Mesothelial cell of epicardium (in vitro differentiated cells): ENCODE results near the gene CRADD. TPM values are rescaled to one million over a fixed set of nuclear protein-coding genes. Genes with fewer than 3 reads are reported as not detected.
A peak's percentile ranks its signal among the peaks of the same experiment; 100 is the strongest.

Experiments used
- DNase-seq, 2 experiments: peaks; one replicate each; pipeline ENCODE4 v3.0.0; 2021; ENCODE audit warnings: low spot score in 2 of 2; ENCODE audit not compliant: unreplicated experiment in 2 of 2
- H3K27ac Mint-ChIP-seq: 2 replicates; pipeline ENCODE4 v1.8.0; 2021; ENCODE audit warnings: mixed read lengths
- H3K27me3 Mint-ChIP-seq: 2 replicates; pipeline ENCODE4 v1.8.0; 2021; ENCODE audit warnings: low read depth, mixed read lengths
- H3K36me3 Mint-ChIP-seq: 2 replicates; pipeline ENCODE4 v1.8.0; 2021; ENCODE audit warnings: mixed read lengths
- H3K4me1 Mint-ChIP-seq: 2 replicates; pipeline ENCODE4 v1.8.0; 2021; ENCODE audit warnings: mixed read lengths
- H3K4me3 Mint-ChIP-seq: 2 replicates; pipeline ENCODE4 v1.8.0; 2021; ENCODE audit warnings: mild to moderate bottlenecking, moderate library complexity, mixed read lengths
- H3K9me3 Mint-ChIP-seq: 2 replicates; pipeline ENCODE4 v1.8.0; 2021; ENCODE audit warnings: mixed read lengths
- total RNA-seq: library from RNA; stranded (reverse); gene quantifications from 3 replicates; pipeline ENCODE4 v1.2.1, GENCODE V29; 2021
- TF ChIP-seq, protein P1 (sequence below): fragments of 200-600 bp; sonication (generic); IDR thresholded peaks from one replicate; pipeline ENCODE4 v1.5.0; 2021; ENCODE audit warnings: antibody characterized with exemption; ENCODE audit not compliant: unreplicated experiment

The CRADD gene
- total RNA-seq, 1 donor from 2014 or later: 6.6 TPM

DNA sequence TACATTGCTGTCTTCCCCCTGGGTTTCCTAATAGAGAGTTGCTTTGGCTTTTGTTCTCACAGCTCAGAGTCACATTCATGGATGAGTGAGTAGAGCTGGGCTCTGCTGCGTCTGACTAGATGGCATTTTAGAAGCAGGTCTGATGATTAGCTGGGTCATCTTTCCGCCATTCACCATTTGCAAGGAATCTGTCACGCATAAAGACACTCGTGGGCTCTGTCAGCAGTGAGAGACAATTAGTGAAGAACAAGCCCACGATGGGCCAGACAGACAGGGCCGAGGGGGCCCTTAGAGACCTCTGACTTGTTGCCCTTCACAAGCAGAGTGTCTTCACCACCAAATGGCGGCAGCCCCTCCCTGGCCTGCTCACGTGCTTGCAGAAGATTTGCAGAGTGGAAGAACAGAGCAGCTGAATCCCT is 175.0 kb downstream of the CRADD start:
- Mint-ChIP-seq H3K27ac (no peak overlapping the region), H3K36me3 (no peaks in the 10 kb centered on the region)

DNA sequence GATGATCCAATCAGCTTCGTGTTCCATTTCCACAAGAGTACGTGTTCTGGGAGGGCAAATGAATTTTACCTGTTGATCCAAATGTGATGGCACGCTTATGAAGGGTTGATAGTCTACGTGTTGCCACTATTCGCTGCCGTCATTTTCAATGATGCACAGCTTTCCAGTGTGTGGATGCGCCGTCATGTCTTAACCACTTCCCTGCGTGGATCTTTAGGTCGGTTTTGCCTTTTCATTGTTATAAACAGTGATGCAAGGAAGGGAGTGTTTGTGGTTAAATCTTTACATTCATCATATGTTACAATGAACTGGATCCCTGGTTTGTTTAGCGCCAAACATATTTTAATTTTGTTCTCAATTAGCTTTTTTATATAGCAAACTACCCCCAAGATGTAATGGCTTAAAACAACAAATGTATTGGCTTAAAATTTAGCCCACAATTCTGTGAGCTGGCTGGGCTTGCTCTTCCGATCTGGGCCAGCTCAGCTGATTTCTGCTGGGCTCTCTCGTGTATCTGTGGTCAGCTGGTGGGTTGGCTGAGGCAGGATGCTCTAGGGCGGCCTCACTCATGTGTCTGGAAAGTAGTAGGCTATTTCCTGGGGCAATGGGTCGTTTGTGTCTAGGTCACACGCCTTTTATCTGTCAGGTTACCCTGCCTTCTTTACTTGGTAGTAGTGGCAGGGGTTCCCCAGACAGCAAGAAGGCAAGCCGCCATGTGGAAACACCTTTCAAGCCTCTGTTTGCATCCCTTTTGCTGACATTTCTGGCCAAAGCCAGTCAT is 176.7 kb downstream of the CRADD start:
- TF ChIP-seq, protein P1, sequence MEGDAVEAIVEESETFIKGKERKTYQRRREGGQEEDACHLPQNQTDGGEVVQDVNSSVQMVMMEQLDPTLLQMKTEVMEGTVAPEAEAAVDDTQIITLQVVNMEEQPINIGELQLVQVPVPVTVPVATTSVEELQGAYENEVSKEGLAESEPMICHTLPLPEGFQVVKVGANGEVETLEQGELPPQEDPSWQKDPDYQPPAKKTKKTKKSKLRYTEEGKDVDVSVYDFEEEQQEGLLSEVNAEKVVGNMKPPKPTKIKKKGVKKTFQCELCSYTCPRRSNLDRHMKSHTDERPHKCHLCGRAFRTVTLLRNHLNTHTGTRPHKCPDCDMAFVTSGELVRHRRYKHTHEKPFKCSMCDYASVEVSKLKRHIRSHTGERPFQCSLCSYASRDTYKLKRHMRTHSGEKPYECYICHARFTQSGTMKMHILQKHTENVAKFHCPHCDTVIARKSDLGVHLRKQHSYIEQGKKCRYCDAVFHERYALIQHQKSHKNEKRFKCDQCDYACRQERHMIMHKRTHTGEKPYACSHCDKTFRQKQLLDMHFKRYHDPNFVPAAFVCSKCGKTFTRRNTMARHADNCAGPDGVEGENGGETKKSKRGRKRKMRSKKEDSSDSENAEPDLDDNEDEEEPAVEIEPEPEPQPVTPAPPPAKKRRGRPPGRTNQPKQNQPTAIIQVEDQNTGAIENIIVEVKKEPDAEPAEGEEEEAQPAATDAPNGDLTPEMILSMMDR: no peak
- Mint-ChIP-seq H3K4me1 (peaks cover 16% of the 10 kb centered on the region), H3K27me3 (no peaks in the 10 kb centered on the region)

More for the DNA sequence above, 175.0 kb downstream of the CRADD start:
- DNase-seq: no peak
- Mint-ChIP-seq H3K4me3 (no peak overlapping the region), H3K4me1 (peaks cover 5% of the 10 kb centered on the region), H3K27me3 (no peaks in the 10 kb centered on the region), H3K9me3 (peaks cover 4% of the 10 kb centered on the region)
- TF ChIP-seq, protein P1: no peak

DNA sequence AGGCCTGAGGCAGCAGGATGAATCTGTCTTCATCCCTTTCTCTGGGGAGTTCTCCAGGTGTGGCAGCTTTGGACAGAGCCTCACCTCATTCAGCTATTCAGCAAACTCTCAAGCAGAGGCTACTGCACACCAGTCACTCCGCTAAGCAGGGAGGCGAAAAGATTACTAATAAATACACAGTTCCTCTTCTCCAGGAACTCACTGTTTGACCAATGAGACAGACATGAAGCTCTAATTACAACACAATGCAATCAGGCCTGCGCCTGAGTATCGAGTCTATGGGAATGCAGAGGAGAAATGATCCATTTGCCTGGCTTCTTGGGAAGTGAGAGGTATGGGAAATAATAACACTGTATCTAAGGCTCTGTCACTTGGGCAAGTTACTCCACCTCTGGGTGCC is 178.1 kb downstream of the CRADD start:
- TF ChIP-seq, protein P1: no peak
- no peaks in the 10 kb centered on the region for H3K27me3 Mint-ChIP-seq
- H3K4me1 Mint-ChIP-seq: peaks cover 15% of the 10 kb centered on the region
- no peaks in the 10 kb centered on the region for H3K36me3 Mint-ChIP-seq
- no peaks in the 10 kb centered on the region for H3K9me3 Mint-ChIP-seq
- no peak overlapping the region for H3K27ac Mint-ChIP-seq
- H3K4me3 Mint-ChIP-seq: no peak overlapping the region
- DNase-seq: no peak

More for the DNA sequence above, 176.7 kb downstream of the CRADD start:
- no peak overlapping the region for H3K4me3 Mint-ChIP-seq
- no peaks in the 10 kb centered on the region for H3K9me3 Mint-ChIP-seq
- no peaks in the 10 kb centered on the region for H3K36me3 Mint-ChIP-seq
- H3K27ac Mint-ChIP-seq: no peak overlapping the region
- no peak for DNase-seq

DNA sequence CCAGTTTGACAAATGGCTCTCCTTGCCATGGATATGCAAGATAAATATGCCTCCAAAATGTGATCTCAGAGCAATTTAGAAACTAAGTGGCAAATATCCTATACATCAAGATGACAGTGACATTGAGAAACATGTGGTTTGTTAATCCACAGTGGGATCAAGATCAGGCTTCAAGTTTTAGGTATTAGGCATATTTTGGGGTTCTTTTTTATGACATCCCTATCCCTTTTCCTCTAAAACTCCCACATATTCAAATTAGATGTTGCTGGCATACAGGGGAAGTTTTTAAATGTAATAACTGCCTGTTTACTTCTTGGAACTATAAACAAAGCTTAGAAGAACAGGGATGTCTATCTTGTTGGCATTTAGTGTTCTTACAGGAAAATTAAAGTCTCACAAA is 179.4 kb downstream of the CRADD start:
- Mint-ChIP-seq H3K4me1 (peaks cover 18% of the 10 kb centered on the region), H3K9me3 (no peaks in the 10 kb centered on the region), H3K36me3 (no peaks in the 10 kb centered on the region), H3K4me3 (no peak overlapping the region), H3K27me3 (no peaks in the 10 kb centered on the region), H3K27ac (no peak overlapping the region)
- DNase-seq: no peak
- TF ChIP-seq, protein P1: no peak

DNA sequence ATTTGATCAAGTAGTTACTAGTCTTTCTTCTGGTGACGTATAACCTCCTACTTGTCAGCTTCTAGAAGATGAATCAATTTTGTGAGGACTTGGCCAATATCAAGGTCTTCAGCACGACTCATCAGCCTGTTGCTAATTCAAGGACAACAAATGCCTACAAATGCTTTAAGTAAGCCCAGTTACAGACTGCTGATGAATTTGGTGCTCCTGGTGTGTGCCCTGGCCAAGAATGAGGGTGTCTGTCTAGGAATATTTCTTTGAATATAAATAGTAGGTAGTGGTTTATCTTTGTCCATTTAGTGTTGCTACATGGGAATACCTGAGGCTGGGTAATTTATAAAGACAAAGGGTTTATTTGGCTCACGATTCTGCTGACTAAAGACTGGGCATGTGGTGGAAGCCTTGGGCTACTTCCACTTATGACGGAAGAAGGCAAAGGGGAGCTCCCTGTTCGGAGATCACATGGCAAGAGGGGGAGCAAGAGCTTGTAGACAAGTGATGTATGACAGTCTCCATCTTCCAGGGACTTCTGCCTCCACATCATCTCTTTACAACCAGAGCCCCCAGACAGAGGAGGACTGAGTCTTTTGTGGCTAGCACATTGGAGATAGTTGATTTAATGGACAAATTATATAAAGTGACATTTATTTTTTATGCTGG is 180.2 kb downstream of the CRADD start:
- peaks cover 4% of the 10 kb centered on the region for H3K9me3 Mint-ChIP-seq
- H3K4me1 Mint-ChIP-seq: peaks cover 18% of the 10 kb centered on the region
- peak overlapping the region; percentile 14 for H3K27ac Mint-ChIP-seq
- H3K27me3 Mint-ChIP-seq: no peaks in the 10 kb centered on the region
- no peak overlapping the region for H3K4me3 Mint-ChIP-seq
- TF ChIP-seq, protein P1: no peak
- no peak for DNase-seq
- peaks cover 1% of the 10 kb centered on the region for H3K36me3 Mint-ChIP-seq
